GM10266 (cell line): ENCODE results near the gene ZRANB3.
"Not testable (repeated sequence)": the region's sequence is repeated elsewhere in the genome, so short reads cannot be mapped to it uniquely, and the experiment has no call there.

ENCODE experiments used
- DNase-seq: peaks from one replicate; pipeline ENCODE4 v3.0.0; 2012; ENCODE audit errors: extremely low spot score
- CTCF ChIP-seq: IDR thresholded peaks from 2 replicates; pipeline ENCODE4 v1.5.1; 2012; ENCODE audit warnings: mild to moderate bottlenecking, low read depth; ENCODE audit not compliant: control insufficient read depth, insufficient read depth; ENCODE audit errors: missing control alignments

The ZRANB3 gene

GRCh38 chr2:135409436-135409835 lies 121.6 kb downstream of the ZRANB3 start:
- no peak for DNase-seq
- TF ChIP-seq CTCF: no peak

GRCh38 chr2:135396259-135396658 lies 134.8 kb downstream of the ZRANB3 start:
- not testable (repeated sequence) for DNase-seq

- no peak for TF ChIP-seq CTCF
- DNase-seq: no peak
These were observed 144.0 kb downstream of the ZRANB3 start for GRCh38 chr2:135386993-135387392.

- DNase-seq: no peak
- no peak for TF ChIP-seq CTCF
These were observed 152.4 kb downstream of the ZRANB3 start for GRCh38 chr2:135378591-135378990.

GRCh38 chr2:135373702-135374101 lies 157.3 kb downstream of the ZRANB3 start:
- no peak for TF ChIP-seq CTCF
- DNase-seq: no peak

- no peak for DNase-seq
- TF ChIP-seq CTCF: no peak
These were observed 181.1 kb downstream of the ZRANB3 start for GRCh38 chr2:135349941-135350340.

GRCh38 chr2:135348096-135348704 lies 182.8 kb downstream of the ZRANB3 start:
- not testable (repeated sequence) for DNase-seq

GRCh38 chr2:135337071-135337470 lies 193.9 kb downstream of the ZRANB3 start:
- DNase-seq: no peak
- no peak for TF ChIP-seq CTCF
